ENCODE results near the gene CACNB2. TPM values are rescaled to one million over a fixed set of nuclear protein-coding genes. Genes with fewer than 3 reads are reported as not detected.
A peak's percentile ranks its signal among the peaks of the same experiment; 100 is the strongest.

The CACNB2 gene
- total RNA-seq, 4 donors from 2014 or later, result 73.5 to 108 (median 87.2) TPM

- 63% methylated on average over 15 of the region's 15 CpGs for WGBS
- peak overlapping the region; percentile 27 to 38 (median 30) for H3K4me3 ChIP-seq
- H3K27ac ChIP-seq (replicated peaks in 1 of 4), result peak overlapping the region; percentile 25 to 66 (median 50)
- intact Hi-C loops (cut with DNase I), result no loop called here
- no peaks in the 10 kb centered on the region for H3K27me3 ChIP-seq
- no peaks in the 10 kb centered on the region for H3K36me3 ChIP-seq
- H3K9me3 ChIP-seq, result no peaks in the 10 kb centered on the region
- TF ChIP-seq CTCF (IDR thresholded peaks at IDR 0.05) (no peak), POLR2AphosphoS5 (IDR thresholded peaks at IDR 0.05) (no peak), POLR2A (IDR thresholded peaks at IDR 0.05; ENCODE audit: low read depth) (no peak), EP300 (IDR thresholded peaks at IDR 0.05) (no peak)
- peaks cover 5 to 66% (median 58%) of the 10 kb centered on the region in 4 donors for H3K4me1 ChIP-seq
- peak; percentile 50 for DNase-seq (ENCODE audit: extremely low spot score)
Observed at GRCh38 chr10:18261063-18261610, 120.9 kb downstream of the CACNB2 start.

- H3K9me3 ChIP-seq, result no peaks in the 10 kb centered on the region
- TF ChIP-seq CTCF (IDR thresholded peaks at IDR 0.05) (no peak), POLR2AphosphoS5 (IDR thresholded peaks at IDR 0.05) (no peak), POLR2A (IDR thresholded peaks at IDR 0.05; ENCODE audit: low read depth) (no peak), EP300 (IDR thresholded peaks at IDR 0.05) (no peak)
- no peaks in the 10 kb centered on the region for H3K36me3 ChIP-seq
- DNase-seq (ENCODE audit: extremely low spot score), result no peak
- peak overlapping the region in 2 of 4 donors; percentile 28 to 33 for H3K4me3 ChIP-seq
- peaks cover 5 to 60% (median 55%) of the 10 kb centered on the region in 4 donors for H3K4me1 ChIP-seq
- 58% methylated on average over 5 of the region's 5 CpGs for WGBS
- intact Hi-C loops (cut with DNase I), result no loop called here
- H3K27me3 ChIP-seq, result no peaks in the 10 kb centered on the region
- H3K27ac ChIP-seq (replicated peaks in 1 of 4), result peak overlapping the region in 3 of 4 donors; percentile 25 to 66 (median 55)
Observed at GRCh38 chr10:18261768-18262231, 121.6 kb downstream of the CACNB2 start.

- H3K4me3 ChIP-seq, result no peak overlapping the region
- H3K9me3 ChIP-seq, result no peaks in the 10 kb centered on the region
- peaks cover 5 to 54% (median 46%) of the 10 kb centered on the region in 4 donors for H3K4me1 ChIP-seq
- DNase-seq (ENCODE audit: extremely low spot score), result peak; percentile 66
- TF ChIP-seq POLR2A (IDR thresholded peaks at IDR 0.05; ENCODE audit: low read depth) (no peak), EP300 (IDR thresholded peaks at IDR 0.05) (no peak), POLR2AphosphoS5 (IDR thresholded peaks at IDR 0.05) (no peak), CTCF (IDR thresholded peaks at IDR 0.05) (no peak)
- WGBS, result 75% methylated on average over 5 of the region's 5 CpGs
- intact Hi-C loops (cut with DNase I), result loop anchor here (1.0 kb wide), 1 partner anchor 35 kb away; no protein-coding TSS in a partner anchor
- H3K36me3 ChIP-seq, result no peaks in the 10 kb centered on the region
- H3K27ac ChIP-seq (replicated peaks in 1 of 4), result no peak overlapping the region
- H3K27me3 ChIP-seq, result no peaks in the 10 kb centered on the region
Observed at GRCh38 chr10:18264466-18265050, 124.3 kb downstream of the CACNB2 start.

GRCh38 chr10:18268005-18268404 is 127.8 kb downstream of the CACNB2 start:
- no peak overlapping the region for H3K27ac ChIP-seq (replicated peaks in 1 of 4)
- no peak for TF ChIP-seq CTCF (IDR thresholded peaks at IDR 0.05)
- TF ChIP-seq POLR2A (IDR thresholded peaks at IDR 0.05; ENCODE audit: low read depth), result no peak
- H3K9me3 ChIP-seq, result no peaks in the 10 kb centered on the region

More at GRCh38 chr10:18268005-18268404, 127.8 kb downstream of the CACNB2 start:
- WGBS, result 85% methylated on average over 3 of the region's 3 CpGs
- no peaks in the 10 kb centered on the region for H3K36me3 ChIP-seq
- no peak for DNase-seq (ENCODE audit: extremely low spot score)
- H3K4me3 ChIP-seq, result no peak overlapping the region
- H3K4me1 ChIP-seq, result peaks cover 0 to 20% (median 17%) of the 10 kb centered on the region in 4 donors
- intact Hi-C loops (cut with DNase I), result no loop called here
- no peaks in the 10 kb centered on the region for H3K27me3 ChIP-seq

All from esophagus muscularis mucosa (tissue), 4 donors.